Lower lobe of right lung (tissue), 2 donors: ENCODE results near the gene ERBB3. TPM values are rescaled to one million over a fixed set of nuclear protein-coding genes. Genes with fewer than 3 reads are reported as not detected.

Experiments
- ATAC-seq, 2 donors: fragments of 200-7000 bp; cut with Tn5 transposase; one replicate each; pipeline ENCODE4 v1.9.1; 2020 to 2022; ENCODE audit warnings: mild to moderate bottlenecking in 2 of 2, moderate library complexity in 2 of 2
- DNase-seq: peaks from one replicate; pipeline ENCODE4 v3.0.0-alpha.2; 2020
- H3K27ac ChIP-seq: fragments of 200-600 bp; one replicate; pipeline ENCODE4 v1.8.0; 2022
- H3K27me3 ChIP-seq: fragments of 200-600 bp; one replicate; pipeline ENCODE4 v1.8.0; 2022; ENCODE audit warnings: low read depth
- H3K36me3 ChIP-seq: fragments of 200-600 bp; one replicate; pipeline ENCODE4 v1.8.0; 2022; ENCODE audit warnings: mild to moderate bottlenecking
- H3K4me1 ChIP-seq: fragments of 200-600 bp; one replicate; pipeline ENCODE4 v1.8.0; 2022
- H3K4me3 ChIP-seq: fragments of 200-600 bp; one replicate; pipeline ENCODE4 v1.8.0; 2022; ENCODE audit warnings: mild to moderate bottlenecking
- H3K9me3 ChIP-seq: fragments of 200-600 bp; one replicate; pipeline ENCODE4 v1.8.0; 2022
- CTCF ChIP-seq: fragments of 200-600 bp; IDR thresholded peaks from one replicate; pipeline ENCODE4 v1.8.0; 2022; ENCODE audit warnings: antibody characterized with exemption, mild to moderate bottlenecking
- intact Hi-C: fragments of 100-400 bp; cut with DNase I; formaldehyde crosslinking; loops from one replicate; pipeline ENCODE4 v1.11.0; 2022
- total RNA-seq: library from RNA; stranded (reverse); fragmentation: NEBNext Ultra II Directional; extraction: Animal tissue kit (Norgen Biotek cat#: 25700); gene quantifications from one replicate; pipeline ENCODE4 v1.2.1, GENCODE V29; 2021
- donor health status: DM: no; HTN: yes; CAD: no; lungs with severe emphysema.

The ERBB3 gene
- total RNA-seq, 1 donor from 2014 or later, result 80.5 TPM

- peak overlapping the region; percentile 95 for H3K4me3 ChIP-seq
- peaks cover 48% of the 10 kb centered on the region for H3K36me3 ChIP-seq
- peak overlapping the region; percentile 85 for H3K27ac ChIP-seq
- peaks cover 28% of the 10 kb centered on the region for H3K4me1 ChIP-seq
- no peak for TF ChIP-seq CTCF
- intact Hi-C loops, result no loop called here
- H3K27me3 ChIP-seq, result no peaks in the 10 kb centered on the region
- ATAC-seq (peak; percentile 52 to 55), DNase-seq (no peak)
- H3K9me3 ChIP-seq, result no peaks in the 10 kb centered on the region
Observed at GRCh38 chr12:56104815-56105608, 25.0 kb downstream of the ERBB3 start.

GRCh38 chr12:56105609-56105902 is 25.6 kb downstream of the ERBB3 start:
- intact Hi-C loops, result no loop called here
- no peak for ATAC-seq
- Histone ChIP-seq H3K36me3 (peaks cover 54% of the 10 kb centered on the region), H3K9me3 (no peaks in the 10 kb centered on the region), H3K27me3 (no peaks in the 10 kb centered on the region), H3K4me1 (peaks cover 28% of the 10 kb centered on the region), H3K4me3 (peak overlapping the region; percentile 95), H3K27ac (no peak overlapping the region)
- no peak for DNase-seq
- no peak for TF ChIP-seq CTCF

GRCh38 chr12:56107242-56107641 is 27.3 kb downstream of the ERBB3 start:
- Histone ChIP-seq H3K27me3 (no peaks in the 10 kb centered on the region), H3K4me3 (no peak overlapping the region), H3K36me3 (peaks cover 58% of the 10 kb centered on the region), H3K4me1 (peaks cover 28% of the 10 kb centered on the region), H3K27ac (no peak overlapping the region), H3K9me3 (no peaks in the 10 kb centered on the region)
- no peak for ATAC-seq
- no peak for DNase-seq
- TF ChIP-seq CTCF, result no peak
- intact Hi-C loops, result no loop called here

- Histone ChIP-seq H3K4me3 (no peak overlapping the region), H3K9me3 (no peaks in the 10 kb centered on the region), H3K27me3 (no peaks in the 10 kb centered on the region), H3K4me1 (peaks cover 13% of the 10 kb centered on the region), H3K27ac (no peak overlapping the region), H3K36me3 (peaks cover 78% of the 10 kb centered on the region)
- no peak for DNase-seq
- no peak for ATAC-seq
- TF ChIP-seq CTCF, result no peak
- intact Hi-C loops, result no loop called here
Observed at GRCh38 chr12:56110571-56110970, 30.6 kb downstream of the ERBB3 start.

- Histone ChIP-seq H3K27ac (no peak overlapping the region), H3K27me3 (no peaks in the 10 kb centered on the region), H3K4me3 (no peak overlapping the region), H3K9me3 (no peaks in the 10 kb centered on the region), H3K4me1 (peaks cover 7% of the 10 kb centered on the region), H3K36me3 (peaks cover 53% of the 10 kb centered on the region)
- intact Hi-C loops, result no loop called here
- ATAC-seq (no peak), DNase-seq (no peak)
- no peak for TF ChIP-seq CTCF
Observed at GRCh38 chr12:56114084-56114483, 34.1 kb downstream of the ERBB3 start.
